GM12864 (cell line): Measurements from ENCODE around the gene ZNF341.
"Not testable (repeated sequence)": the region's sequence is repeated elsewhere in the genome, so short reads cannot be mapped to it uniquely, and the experiment has no call there.

Source experiments
- DNase-seq: peaks from one replicate; pipeline ENCODE4 v3.0.0-alpha.2; 2011; ENCODE audit warnings: low read depth
- H3K4me3 ChIP-seq: 2 replicates; pipeline ENCODE4 v1.5.1; 2011; ENCODE audit warnings: mild to moderate bottlenecking, low read depth, low read length, control low read depth
- CTCF ChIP-seq: IDR thresholded peaks from 2 replicates; pipeline ENCODE4 v1.5.1; 2011; ENCODE audit warnings: low read depth, mild to moderate bottlenecking, moderate library complexity, low read length, control low read depth, inconsistent platforms; ENCODE audit errors: missing control alignments

ZNF341 gene

GRCh38 chr20:33694639-33695012 is 37.2 kb upstream of the ZNF341 start:
- TF ChIP-seq CTCF: no peak
- no peak overlapping the region for H3K4me3 ChIP-seq
- no peak for DNase-seq

- DNase-seq: no peak
- TF ChIP-seq CTCF: no peak
- H3K4me3 ChIP-seq: no peak overlapping the region
Observed at GRCh38 chr20:33696448-33696847, 35.3 kb upstream of the ZNF341 start.

- no peak overlapping the region for H3K4me3 ChIP-seq
- no peak for TF ChIP-seq CTCF
- no peak for DNase-seq
Observed at GRCh38 chr20:33697129-33697528, 34.7 kb upstream of the ZNF341 start.

- H3K4me3 ChIP-seq, DNase-seq: not testable (repeated sequence)
Observed at GRCh38 chr20:33698966-33699365, 32.8 kb upstream of the ZNF341 start.

GRCh38 chr20:33700696-33701441 is 30.9 kb upstream of the ZNF341 start:
- H3K4me3 ChIP-seq, DNase-seq: not testable (repeated sequence)

- TF ChIP-seq CTCF: no peak
- no peak overlapping the region for H3K4me3 ChIP-seq
- no peak for DNase-seq
Observed at GRCh38 chr20:33701629-33702450, 30.0 kb upstream of the ZNF341 start.

- H3K4me3 ChIP-seq: no peak overlapping the region
- TF ChIP-seq CTCF: no peak
- no peak for DNase-seq
Observed at GRCh38 chr20:33702861-33703260, 28.9 kb upstream of the ZNF341 start.
